ENCODE measurements around the gene IFIT1.
"Not testable (repeated sequence)": the region's sequence is repeated elsewhere in the genome, so short reads cannot be mapped to it uniquely, and the experiment has no call there.

Gene IFIT1

DNA sequence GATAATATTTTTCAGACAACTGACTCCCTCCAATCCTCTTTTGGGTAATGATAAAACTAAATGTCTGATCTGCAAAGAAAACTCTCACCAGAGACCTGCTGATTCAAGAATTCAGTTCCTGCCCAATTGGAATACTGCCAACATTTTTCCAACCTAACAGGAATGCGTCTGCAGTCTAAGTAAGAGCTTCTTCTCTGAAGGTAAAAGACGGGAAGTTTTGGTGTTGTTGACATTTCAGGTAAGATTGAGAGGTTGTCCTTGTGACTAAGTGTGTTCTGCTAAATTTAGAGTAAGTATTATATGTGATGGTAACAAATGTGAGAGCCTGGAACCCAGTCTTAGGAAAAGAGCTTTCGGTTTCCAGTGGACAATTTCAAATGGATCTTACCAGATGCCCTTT, 39.6 kb downstream of the IFIT1 start:
- DNase-seq (ENCODE audit: low read depth in 2 of 2) = no peak

DNA sequence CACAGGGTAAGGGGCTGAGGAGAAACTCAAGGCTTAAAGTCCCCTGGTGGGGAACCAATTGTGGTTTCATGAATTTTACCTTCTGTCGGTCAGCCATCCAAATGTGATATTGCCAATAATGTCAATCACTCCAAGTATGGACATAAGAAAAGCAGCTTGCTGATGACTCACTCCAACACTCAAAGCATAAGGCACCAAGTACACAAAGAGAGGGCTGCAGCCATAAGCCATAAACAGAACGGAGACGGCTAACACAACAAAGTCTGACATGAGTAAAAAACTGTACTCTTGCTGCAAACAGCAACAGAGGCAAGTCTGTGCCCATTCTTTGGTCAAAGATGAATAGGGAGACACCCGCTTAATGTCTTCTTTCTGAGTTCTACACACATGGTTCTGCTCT, 46.1 kb downstream of the IFIT1 start:
- DNase-seq (ENCODE audit: low read depth in 2 of 2) = no peak

DNA sequence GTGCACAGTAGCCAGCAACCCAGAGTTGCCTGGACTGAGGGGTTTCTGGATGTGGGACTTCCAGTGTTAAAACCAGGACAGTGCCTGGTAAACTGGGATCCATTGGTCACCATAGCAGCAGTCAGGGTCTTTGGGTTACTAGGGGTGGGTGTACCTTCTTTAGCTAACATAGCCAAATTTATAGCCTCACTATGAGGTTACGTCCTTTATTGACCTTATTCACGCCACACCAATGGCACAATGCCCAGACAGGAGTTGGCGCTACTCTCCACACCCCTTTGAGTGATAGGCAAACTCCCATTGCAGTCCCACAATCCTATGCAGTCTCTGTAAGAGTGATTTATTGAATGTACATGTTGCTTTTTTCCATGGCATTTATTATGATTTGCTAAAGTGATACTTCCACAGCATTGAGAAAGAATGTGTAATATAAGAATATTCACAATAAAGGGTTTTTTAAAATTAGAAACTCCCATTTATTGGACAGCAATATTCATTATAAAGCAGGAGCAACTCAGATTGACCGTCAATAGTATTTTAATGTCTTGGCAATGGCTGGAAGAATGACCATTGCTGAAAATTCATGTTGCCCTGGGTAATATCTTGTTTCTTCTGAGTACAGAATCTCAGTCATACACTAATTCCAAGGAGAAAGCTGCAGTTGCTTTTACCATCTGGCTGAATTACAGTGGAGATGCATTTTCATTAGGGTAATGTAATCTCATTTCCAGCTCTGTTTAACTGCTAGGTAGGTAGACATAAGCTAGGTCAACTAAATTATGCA, 48.0 kb downstream of the IFIT1 start:
- no peak for DNase-seq (ENCODE audit: low read depth in 2 of 2)

DNA sequence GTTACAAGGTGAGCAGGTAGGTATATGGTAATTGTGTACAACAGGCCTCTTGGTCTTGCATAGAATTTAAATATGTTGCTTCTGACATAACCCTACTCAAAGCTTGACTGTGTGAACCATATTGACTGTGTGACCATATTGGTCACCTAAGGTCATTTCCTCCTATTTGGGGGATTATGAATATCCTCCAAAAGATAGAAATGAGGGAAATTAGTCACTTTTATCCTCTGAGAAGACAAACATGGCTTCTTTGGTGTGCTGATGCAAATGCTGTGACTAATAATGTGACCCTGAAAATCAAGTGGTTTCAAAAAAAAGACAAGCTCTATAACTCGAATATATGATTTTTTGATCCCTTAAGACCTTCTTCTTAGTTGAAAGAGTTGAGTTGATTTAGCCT, 49.9 kb downstream of the IFIT1 start:
- DNase-seq (ENCODE audit: low read depth in 2 of 2) = no peak

DNA sequence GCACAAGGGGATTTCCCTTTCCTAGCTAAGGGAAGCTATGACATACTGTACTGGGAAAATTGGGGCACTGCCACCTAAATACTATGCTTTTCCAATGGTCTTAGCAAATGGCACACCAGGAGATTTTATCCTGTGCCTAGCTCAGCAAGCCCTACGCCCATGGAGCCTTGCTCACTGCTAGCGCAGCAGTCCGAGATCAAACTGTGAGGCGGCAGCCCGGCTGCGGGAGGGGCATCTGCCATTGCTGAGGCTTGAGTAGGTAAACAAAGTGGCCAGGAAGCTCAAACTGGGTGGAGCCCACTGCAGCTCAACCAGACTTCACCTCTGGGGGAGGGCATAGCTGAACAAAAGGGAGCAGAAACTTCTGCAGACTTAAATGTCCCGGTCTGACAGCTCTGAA, 52.4 kb downstream of the IFIT1 start:
- not testable (repeated sequence) for DNase-seq (ENCODE audit: low read depth in 2 of 2)

DNA sequence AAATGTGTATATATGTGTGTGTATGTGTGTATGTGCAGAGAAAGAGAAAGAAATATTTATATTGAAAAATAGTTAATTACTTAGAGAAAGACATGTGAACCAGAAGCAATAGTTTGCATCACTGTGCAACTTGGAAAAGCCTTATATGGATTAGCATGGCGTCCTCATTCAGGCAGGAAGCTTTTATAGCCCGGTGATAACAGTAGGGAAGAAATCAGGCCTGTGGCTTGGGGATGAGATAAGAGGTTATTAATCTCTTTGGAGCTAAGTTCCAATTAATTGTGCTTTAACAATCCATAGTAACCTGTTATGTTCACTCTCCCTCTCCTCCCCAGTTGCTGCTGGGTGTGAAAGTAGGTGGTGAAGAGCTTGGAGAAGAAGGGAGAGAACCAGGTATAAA, 58.5 kb downstream of the IFIT1 start:
- DNase-seq (ENCODE audit: low read depth in 2 of 2) = no peak

DNA sequence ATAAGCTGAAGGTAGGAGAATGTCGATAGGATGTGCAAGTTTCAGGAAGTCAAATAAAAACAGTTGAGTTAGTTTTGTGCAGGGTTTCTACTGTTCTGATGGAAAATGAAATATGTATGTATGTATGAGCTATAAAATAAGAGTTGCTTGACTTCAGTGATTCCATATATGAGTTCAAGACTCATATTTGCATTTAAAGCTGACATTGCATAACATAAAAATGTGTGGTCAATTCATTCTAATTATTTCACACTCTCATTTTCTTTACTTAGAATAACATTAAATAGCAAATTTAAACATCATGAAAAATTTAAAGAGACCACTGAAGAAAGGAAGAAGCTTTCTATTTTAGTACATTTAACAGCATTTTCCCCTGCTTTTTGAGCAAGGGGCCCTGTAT, 59.8 kb downstream of the IFIT1 start:
- DNase-seq (ENCODE audit: low read depth in 2 of 2) = no peak

DNA sequence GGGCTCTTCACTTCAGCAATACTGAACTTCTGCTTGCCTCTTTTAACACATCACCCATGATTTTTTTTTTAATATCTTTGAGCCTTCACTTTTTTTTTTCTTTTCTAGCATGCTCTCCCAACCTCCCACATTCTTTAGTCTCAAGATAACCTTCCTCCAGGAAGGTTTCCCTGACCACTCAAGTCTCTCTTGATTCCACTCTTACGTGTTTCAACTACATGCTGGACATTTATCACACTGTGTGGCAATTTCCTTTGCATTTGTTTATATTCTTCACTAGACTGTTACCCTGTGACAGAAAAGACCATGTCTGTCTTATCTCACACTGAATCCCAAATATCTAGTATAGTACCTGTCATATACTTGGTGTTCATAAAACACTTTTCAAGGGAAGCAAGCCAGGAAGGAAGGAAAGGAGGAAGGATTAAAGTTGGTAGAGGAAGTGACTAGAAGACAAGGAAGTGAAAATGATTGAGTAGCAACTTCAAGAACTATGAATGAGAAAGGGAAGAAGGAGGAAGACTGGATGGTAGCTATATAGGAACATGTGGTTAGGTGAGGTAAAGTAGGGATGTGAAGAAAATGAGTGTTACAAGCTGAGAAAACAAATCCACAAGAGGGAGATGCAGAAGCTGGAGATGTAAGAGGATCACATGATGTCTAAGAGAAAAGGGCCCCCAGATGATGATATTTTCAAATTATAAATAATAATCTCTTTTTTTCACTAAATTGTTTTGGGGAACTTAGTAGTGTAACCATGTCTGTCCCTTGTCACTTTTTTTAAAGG, 62.3 kb downstream of the IFIT1 start:
- no peak for DNase-seq (ENCODE audit: low read depth in 2 of 2)

Measured in stimulated activated CD4-positive, alpha-beta T cell treated with anti-CD3 and anti-CD28 coated beads, Interleukin-15, amount 100 ng/mL, for 48 hours (primary cell).